Activated gamma-delta T cell (primary cell): ENCODE measurements around the gene DPRX.
"Not testable (repeated sequence)": the region's sequence is repeated elsewhere in the genome, so short reads cannot be mapped to it uniquely, and the experiment has no call there.

ENCODE experiments used
- DNase-seq: peaks from one replicate; lab custom pipeline; 2025; lab: John Stamatoyannopoulos, UW

DPRX gene

DNA sequence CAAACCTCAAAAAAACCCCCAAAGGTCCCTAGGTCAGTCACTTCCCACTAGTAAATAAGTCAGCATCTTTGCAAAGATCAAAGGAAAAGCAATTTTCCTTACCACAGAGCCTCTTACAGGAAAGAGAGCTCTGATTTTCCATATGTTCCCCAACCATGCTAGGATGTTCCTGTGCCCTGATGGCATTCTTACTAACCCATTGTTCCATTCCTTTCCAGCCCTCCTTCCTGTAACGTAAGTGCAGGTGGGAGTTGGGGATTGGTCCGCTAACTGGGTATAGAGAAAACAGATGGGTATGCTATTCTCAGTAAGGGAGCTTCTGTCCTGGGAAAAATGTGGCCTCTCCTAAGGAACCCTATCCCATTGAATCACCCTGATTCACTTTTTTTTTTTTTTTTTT lies 14.3 kb downstream of the DPRX start:
- DNase-seq = no peak

DNA sequence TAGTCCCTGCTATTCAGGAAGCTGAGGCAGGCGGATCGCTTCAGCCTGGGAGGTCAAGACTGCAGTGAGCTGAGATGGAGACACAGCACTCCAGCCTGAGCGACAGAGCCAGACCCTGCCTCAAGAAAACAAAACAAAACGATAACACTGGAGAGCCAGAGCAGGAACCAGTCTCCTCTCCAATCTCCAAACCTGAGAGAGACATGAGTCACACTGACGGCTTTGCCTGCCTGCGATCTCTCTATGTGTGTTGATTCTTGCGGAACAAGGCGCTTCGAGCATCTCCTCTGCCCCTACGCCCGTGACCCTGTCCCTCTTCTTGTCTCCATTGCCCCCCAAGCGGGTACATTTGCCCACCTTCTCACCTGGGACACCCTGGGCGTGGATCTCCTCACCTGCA lies 15.6 kb downstream of the DPRX start:
- DNase-seq = no peak

DNA sequence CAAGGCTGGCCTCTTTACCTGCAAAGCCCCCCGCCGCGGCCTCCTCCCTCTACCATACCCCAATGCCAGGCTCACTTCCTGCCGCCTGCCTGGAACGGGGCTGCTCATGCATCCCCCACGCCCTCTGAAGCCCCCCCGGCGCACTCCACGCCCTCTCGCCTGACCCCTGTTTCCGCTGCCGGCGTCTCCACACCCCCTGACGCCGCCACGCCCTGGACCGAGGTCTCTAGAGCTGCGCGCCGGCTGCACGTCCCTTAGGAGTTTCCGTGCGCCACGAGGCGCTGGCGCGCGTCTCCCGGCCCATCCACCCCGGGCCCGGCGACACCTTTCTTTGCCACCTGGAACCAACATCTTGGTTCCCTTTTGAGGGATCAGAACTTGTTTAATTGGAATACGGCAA lies 16.0 kb downstream of the DPRX start:
- DNase-seq = no peak

DNA sequence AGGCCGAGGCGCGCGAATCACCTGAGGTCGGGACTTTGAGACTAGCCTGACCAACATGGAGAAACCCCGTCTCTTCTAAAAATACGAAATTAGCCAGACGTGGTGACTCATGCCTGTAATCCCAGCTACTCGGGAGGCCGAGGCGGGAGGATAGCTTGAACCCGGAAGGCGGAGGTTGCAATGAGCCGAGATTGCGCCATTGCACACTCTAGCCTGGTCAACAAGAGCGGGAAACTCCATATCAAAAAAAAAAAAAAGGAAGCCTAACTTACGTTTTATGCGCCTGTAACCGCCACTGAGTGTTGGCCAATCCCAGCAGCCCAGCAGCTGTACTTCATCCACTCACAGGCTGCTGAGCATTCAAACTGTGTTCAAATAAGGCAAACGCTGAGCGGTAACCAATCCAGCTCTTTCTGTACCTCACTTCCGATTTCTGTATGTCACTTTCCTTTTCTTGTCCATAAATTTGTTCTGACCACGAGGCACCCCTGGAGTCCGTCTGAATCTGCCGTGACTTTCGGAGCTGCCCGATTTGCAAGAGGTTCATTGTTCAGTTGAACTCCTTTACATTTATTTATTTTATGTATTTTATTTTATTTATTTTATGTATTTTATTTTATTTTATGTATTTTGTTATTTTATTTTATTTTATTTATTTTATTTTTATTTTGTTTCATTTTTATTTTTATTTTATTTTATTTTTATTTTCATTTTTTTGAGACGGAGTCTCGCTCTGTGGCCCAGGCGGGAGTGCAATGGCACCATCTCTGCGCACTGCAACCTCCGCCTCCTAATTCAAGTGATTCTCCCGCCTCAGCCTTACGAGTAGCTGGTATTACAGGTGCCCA lies 18.2 kb downstream of the DPRX start:
- no peak for DNase-seq

DNA sequence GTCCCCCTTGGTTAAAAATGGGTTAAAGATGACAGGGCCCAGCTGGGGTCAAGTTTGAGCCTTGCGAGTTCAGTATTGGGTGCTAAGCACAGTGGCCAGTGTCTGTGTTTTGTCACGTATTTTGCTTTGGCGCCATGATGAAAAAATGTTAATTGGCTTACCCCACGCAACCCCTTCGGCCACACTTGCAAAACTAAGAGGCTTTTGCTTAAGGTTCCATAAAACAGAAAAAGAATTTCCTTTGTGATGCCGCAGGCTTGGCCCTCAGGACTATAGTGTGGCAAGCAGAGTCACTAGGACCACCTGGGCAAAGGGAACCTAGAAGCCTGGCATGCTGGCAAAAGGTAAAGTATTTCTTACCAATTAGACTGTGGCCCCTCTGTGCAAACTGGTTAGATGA lies 20.7 kb downstream of the DPRX start:
- no peak for DNase-seq

DNA sequence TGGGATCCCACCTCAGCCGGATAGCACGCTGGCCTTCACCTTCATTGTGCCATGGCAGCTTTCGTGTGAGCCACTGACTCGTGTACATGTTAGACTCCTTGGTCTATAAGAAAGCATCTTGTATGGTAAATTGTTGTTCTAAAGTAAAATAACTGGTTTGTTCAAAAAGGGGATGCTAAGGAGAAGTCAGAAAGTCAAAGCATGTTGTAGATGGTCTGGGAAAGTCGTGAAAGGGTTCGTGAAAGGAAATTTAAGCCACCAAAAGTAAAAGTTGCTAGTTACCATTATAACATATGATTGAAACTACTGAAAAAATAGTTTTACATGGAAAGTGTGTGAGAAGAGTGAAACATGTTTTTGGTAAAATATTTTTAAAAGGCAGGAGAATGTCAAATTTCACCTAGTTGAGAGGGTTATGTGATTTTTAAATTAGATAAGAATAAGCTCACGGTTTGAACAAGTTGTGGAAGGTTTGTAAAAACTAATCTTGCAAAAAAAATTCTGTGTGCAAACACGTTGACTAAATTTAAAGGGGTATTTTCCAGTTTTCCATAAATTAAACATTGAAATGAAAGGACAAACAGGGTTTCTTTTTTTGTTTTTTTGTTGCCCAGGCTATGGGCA lies 23.4 kb downstream of the DPRX start:
- DNase-seq = no peak

DNA sequence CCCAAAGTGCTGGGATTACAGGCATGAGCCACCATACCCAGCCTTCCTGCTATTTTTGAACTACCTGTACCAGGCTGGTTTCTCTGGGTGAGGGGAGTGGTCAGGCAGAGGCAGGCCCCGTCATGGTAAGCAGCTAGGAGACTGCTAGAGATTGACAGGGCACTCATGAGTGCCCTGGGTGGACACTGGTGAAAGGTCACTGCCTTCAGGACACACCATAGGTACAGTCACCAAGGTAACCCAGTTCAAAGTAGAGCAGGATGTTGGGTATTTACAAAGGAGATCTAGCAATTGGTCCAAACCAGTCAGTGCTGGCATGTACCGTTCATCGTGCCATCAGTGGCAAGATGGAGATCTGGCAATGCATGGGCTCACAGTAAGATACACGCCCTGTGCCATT lies 25.5 kb downstream of the DPRX start:
- no peak for DNase-seq

DNA sequence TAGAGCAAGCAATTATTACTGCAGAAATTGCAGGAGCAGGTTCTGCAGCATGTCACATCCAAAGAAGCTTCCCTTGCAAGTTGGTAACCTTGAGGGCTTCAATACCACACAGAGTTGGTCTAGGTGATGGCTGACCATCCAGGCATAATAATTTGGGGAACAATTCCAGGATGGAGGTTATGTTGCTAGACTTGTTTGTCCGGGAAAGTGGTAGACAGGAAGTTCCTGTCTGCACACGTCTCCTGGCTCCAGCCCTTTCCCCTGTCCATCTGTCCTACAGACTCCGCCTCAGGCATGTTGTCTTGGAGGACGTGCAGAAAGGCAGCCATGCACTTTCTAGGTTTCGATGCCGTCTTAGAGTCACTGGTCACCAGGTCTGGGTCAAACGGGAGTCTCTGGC lies 26.0 kb downstream of the DPRX start:
- no peak for DNase-seq

DNA sequence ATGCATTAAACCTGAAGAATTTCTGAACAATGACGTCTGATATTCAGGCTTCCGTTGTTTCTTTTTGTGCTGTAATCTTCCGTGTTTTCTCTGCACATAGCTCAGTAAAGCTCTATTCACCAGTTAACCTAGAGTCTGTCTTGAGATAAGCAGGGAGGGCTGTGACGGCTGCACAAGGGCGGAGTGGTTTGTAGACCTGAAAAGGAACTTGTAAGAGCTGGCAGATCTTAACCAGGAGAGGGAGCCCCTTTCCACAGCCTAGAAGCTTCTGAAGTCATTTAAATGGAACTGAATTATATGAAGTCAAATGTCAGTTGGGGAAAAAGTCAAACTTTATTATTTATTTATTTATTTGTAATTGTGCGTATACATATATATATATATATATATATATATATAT lies 27.5 kb downstream of the DPRX start:
- DNase-seq = no peak

DNA sequence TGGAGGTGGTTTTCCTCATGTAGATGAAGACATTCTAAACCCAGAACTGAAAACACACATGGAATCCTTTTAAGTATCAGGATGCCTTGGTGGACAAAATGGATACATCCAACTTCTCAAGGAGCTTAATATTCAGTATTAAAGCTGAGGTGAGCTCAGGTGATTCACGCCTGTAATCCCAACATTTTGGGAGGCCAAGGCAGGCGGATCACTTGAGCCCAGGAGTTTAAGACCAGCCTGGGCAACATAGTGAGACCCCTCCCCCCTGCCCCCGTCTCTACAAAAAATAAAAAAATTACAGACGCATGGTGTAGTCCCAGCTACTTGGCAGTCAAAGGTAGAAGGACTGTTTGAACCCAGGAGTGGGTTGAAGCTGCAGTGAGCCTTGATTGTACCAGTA lies 28.8 kb downstream of the DPRX start:
- DNase-seq = no peak

DNA sequence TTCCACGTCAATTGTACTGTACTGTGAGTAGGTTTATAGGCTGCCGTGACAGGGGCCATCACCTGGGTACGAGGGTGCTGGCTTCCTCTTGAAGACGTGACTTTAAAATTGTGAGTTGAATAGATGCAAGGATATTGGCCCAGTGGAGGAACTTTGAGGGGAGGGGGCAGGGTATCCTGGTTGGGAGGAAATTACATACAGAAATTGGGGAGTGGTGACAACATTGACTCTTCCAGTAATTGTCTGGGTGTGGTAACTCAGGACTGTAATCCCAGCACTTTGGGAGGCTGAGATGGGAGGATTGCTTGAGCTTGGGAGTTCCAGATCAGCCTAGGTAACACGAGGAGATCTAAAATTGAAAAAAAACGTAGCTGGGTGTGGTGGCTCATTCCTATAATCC lies 30.4 kb downstream of the DPRX start:
- DNase-seq = no peak

DNA sequence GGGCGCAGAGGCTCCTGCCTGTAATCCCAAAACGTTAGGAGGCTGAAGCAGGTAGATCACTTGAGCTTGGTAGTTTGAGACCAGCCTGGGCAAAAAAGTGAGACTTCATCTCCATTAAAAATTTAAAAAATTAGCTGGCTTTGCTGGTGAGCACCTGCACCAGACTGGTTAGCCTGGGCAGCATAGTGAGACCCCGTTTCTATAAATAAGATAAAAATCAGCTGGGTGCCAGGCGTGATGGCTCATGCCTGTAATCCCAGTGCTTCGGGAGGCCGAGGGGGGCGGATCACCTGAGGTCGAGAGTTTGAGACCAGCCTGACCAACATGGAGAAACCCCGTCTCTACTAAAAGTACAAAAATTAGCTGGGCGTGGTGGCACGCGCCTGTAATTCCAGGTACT lies 32.4 kb downstream of the DPRX start:
- DNase-seq = no peak

DNA sequence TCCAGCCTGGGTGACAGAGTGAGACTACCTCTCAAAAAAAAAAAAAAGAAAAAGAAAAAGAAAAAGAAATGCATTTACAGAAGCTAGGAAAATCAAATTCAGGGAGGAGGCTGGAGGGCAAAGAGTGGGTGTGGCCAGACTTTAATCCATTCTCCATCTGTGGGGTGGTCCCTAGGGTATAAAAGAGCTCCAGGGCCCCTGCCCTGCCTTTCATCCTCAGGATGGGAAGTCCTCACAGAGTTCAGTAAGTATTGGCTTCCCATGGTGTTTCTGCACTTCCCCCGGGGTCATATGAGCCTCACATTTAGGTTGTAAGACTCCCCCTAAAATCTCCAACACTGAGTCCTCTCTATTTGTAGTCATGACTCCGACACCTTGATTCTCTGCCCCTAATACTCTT lies 33.0 kb downstream of the DPRX start:
- no peak for DNase-seq

DNA sequence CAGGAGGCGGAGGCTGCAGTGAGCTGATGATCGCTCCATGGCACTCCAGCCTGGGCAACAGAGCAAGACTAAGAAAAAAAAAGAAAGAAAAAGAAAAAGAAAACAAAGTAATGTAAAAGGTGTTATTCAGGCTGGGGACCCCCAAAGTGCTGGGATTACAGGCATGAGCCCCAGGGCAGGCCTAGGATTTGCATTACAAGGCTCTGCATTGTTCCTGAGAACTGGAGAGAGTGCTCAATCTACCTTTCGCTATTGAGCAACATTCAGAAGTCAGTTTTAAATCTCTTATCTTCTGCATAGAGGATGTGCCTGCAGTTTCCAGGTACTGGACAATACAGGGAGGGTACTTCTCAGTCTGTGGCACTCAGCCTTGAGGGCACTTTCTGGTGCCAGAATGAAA lies 34.5 kb downstream of the DPRX start:
- not testable (repeated sequence) for DNase-seq

DNA sequence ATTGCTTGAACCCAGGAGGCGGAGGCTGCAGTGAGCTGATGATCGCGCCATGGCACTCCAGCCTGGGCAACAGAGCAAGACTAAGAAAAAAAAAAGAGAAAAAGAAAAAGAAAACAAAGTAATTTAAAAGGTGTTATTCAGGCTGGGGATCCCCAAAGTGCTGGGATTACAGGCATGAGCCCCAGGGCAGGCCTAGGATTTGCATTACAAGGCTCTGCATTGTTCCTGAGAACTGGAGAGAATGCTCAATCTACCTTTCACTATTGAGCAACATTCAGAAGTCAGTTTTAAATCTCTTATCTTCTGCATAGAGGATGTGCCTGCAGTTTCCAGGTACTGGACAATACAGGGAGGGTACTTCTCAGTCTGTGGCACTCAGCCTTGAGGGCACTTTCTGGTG lies 37.0 kb downstream of the DPRX start:
- not testable (repeated sequence) for DNase-seq

DNA sequence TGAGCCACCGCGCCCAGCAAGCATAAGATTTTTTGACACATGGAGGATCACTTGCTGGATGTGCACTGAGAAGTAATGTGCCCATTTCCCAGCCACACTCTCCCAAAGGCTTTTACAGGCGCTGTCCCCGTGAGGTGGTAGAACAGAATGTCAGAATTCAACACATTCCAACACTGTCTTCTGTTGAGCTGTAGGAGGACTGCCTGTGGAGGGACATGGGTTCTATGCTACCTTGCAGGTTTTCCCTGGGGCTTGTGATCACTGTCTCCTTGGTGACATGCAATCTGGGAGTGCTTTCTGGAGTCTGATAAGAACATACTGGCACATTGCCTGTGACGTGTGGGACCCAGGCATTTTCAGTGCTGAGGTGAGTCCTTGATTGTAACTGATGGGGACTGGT lies 38.5 kb downstream of the DPRX start:
- DNase-seq = no peak

DNA sequence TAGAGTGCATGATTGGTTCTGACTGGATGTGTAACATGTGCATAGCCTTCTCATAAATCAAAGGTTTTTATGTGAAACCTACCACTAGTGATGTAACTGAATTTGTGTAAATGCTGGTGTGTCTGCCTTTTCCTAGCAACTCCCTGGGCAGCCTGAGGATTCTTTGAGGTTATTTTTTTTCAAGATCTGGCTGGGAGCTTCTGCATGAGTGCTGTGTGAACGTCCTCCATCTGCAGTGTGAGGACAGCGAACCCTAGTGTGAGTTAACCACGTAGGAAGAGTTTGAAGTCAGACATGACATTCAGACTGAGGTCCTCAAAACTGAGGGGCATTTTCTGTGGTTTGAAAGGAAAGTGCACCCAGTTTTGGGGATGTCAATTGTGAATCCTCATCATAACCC lies 39.9 kb downstream of the DPRX start:
- no peak for DNase-seq
